Psoas muscle (tissue), 8 donors: ENCODE measurements around the gene SGCD. TPM values are rescaled to one million over a fixed set of nuclear protein-coding genes. Genes with fewer than 3 reads are reported as not detected.

Experiments used
- ATAC-seq, 4 donors: fragments of 200-7000 bp; cut with Tn5 transposase; one replicate each; pipeline ENCODE4 v1.9.1; 2020; ENCODE audit warnings: moderate library complexity in 3 of 4, mild to moderate bottlenecking in 2 of 4
- DNase-seq, 2 donors: peaks; one replicate each; pipeline ENCODE4 v3.0.0-alpha.2; 2020
- H3K27ac ChIP-seq: fragments of 200-600 bp; one replicate; pipeline ENCODE4 v1.8.0; 2022
- H3K27me3 ChIP-seq, 3 donors: fragments of 200-600 bp in 1 of 3; one replicate each; pipeline versions ENCODE4 v1.6.1 to v1.8.0; 2013 to 2022; ENCODE audit warnings: low read length in 2 of 3, mild to moderate bottlenecking in 2 of 3, moderate library complexity in 1 of 3; ENCODE audit not compliant: insufficient read depth in 3 of 3
- H3K36me3 ChIP-seq, 2 donors: fragments of 200-600 bp in 1 of 2; one replicate each; pipeline versions ENCODE4 v1.6.1 to v1.8.0; 2013 to 2022; ENCODE audit warnings: low read depth in 1 of 2, mild to moderate bottlenecking in 1 of 2, moderate library complexity in 1 of 2; ENCODE audit not compliant: insufficient read depth in 1 of 2
- H3K4me1 ChIP-seq: fragments of 200-600 bp; one replicate; pipeline ENCODE4 v1.8.0; 2022
- H3K4me3 ChIP-seq: fragments of 200-600 bp; one replicate; pipeline ENCODE4 v1.8.0; 2022; ENCODE audit warnings: mild to moderate bottlenecking
- H3K9me3 ChIP-seq: fragments of 200-600 bp; one replicate; pipeline ENCODE4 v1.8.0; 2022
- WGBS, 3 donors: extraction: QIAGEN DNeasy Blood & Tissue Kit; methylation state at CpG; one replicate each; pipeline versions ENCODE4 v1.1.6 to v1.1.7; 2013; 5-methylcytosine and 5-hydroxymethylcytosine counted together
- intact Hi-C, 2 donors: fragments of 100-400 bp; cut with DNase I; formaldehyde crosslinking; loops; one replicate each; pipeline versions ENCODE4 v1.11.0 to v1.14.2; 2022
- polyA plus RNA-seq, 3 donors: library from polyadenylated mRNA; stranded (reverse); fragments of 200-250 nt; gene quantifications; one replicate each; pipeline ENCODE4 v1.2.3, GENCODE V29; 2013
- total RNA-seq, 4 donors: library from RNA; stranded (reverse); fragmentation: NEBNext Ultra II Directional in 2 of 4; extraction: Animal tissue kit (Norgen Biotek cat#: 25700) in 2 of 4; gene quantifications; one replicate each; pipeline versions ENCODE4 v1.2.1 to v1.2.4, GENCODE V29; 2021 to 2023
- TF ChIP-seq, protein P1 (sequence below): fragments of 200-600 bp; IDR thresholded peaks from one replicate; pipeline ENCODE4 v1.8.0; 2022; ENCODE audit warnings: antibody characterized with exemption
- donor health status: healthy with polysubstance abuse.
- donor health status: DM: no; HTN: no; CAD: no; lungs with moderate emphysema.
- donor health status: Bipolar disorder and iron deficiency.
- donor health status: healthy.
- donor health status: DM: yes; HTN: yes; CAD: no.
- donor health status: DM: no; HTN: no; CAD: no.
- donor health status: DM: no; HTN: no; CAD: no.
- donor health status: DM: yes; HTN: yes; CAD: no.

The SGCD gene
- total and polyA plus RNA-seq, 7 donors: 13.2 to 51.5 (median 33.2) TPM

GRCh38 chr5:156350256-156350655 is 23.3 kb downstream of the SGCD start:
- ATAC-seq (no peak), DNase-seq (no peak)
- WGBS, 3 donors: 60 to 83% (median 62%) methylated on average over 2 of the region's 2 CpGs
- Histone ChIP-seq H3K4me3 (no peak overlapping the region), H3K4me1 (peaks cover 13% of the 10 kb centered on the region), H3K27me3 (no peaks in the 10 kb centered on the region), H3K27ac (no peak overlapping the region), H3K9me3 (no peaks in the 10 kb centered on the region), H3K36me3 (peaks cover 0 to 30% of the 10 kb centered on the region in 2 donors)
- intact Hi-C loops: loop anchor here in 1 of 2 donors (10.0 kb wide), 1 partner anchor 125 kb away; no protein-coding TSS in a partner anchor
- TF ChIP-seq, protein P1, sequence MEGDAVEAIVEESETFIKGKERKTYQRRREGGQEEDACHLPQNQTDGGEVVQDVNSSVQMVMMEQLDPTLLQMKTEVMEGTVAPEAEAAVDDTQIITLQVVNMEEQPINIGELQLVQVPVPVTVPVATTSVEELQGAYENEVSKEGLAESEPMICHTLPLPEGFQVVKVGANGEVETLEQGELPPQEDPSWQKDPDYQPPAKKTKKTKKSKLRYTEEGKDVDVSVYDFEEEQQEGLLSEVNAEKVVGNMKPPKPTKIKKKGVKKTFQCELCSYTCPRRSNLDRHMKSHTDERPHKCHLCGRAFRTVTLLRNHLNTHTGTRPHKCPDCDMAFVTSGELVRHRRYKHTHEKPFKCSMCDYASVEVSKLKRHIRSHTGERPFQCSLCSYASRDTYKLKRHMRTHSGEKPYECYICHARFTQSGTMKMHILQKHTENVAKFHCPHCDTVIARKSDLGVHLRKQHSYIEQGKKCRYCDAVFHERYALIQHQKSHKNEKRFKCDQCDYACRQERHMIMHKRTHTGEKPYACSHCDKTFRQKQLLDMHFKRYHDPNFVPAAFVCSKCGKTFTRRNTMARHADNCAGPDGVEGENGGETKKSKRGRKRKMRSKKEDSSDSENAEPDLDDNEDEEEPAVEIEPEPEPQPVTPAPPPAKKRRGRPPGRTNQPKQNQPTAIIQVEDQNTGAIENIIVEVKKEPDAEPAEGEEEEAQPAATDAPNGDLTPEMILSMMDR: no peak

- no peaks in the 10 kb centered on the region for H3K9me3 ChIP-seq
- H3K27me3 ChIP-seq: no peaks in the 10 kb centered on the region
- intact Hi-C loops: loop anchor here in 1 of 2 donors (10.0 kb wide), 1 partner anchor 123 kb away; no protein-coding TSS in a partner anchor
- no peak for ATAC-seq
- TF ChIP-seq, protein P1: no peak
- 70 to 79% (median 77%) methylated on average over 4 of the region's 4 CpGs for WGBS, 3 donors
- peaks cover 13% of the 10 kb centered on the region for H3K4me1 ChIP-seq
- H3K27ac ChIP-seq: no peak overlapping the region
- DNase-seq: no peak
- no peak overlapping the region for H3K4me3 ChIP-seq
- peaks cover 0 to 19% of the 10 kb centered on the region in 2 donors for H3K36me3 ChIP-seq
Observed at GRCh38 chr5:156351423-156351822, 24.5 kb downstream of the SGCD start.

DNA sequence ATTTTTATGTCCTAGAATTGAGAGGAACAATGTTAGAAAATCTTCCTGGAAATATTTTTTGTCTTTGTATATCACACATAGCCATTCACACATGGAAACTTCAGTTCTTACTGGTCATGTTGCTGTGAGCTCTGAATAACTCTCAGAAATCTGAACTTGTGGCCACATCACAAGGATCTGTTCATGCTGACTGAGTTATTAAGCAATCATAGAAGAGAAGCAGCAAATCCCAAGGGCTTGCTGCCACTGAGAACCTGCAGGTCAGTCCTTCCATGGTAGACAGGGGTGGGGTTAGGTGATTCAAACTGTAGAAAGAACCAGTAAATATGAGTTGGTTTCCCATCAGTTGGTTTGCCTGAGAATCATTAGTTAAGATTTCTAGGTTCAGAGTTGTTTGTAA is 27.6 kb downstream of the SGCD start:
- no peaks in the 10 kb centered on the region for H3K27me3 ChIP-seq
- TF ChIP-seq, protein P1: no peak
- H3K27ac ChIP-seq: peak overlapping the region; percentile 61
- ATAC-seq: peak; percentile 83 to 91 (median 86)
- H3K4me3 ChIP-seq: no peak overlapping the region
- no peaks in the 10 kb centered on the region for H3K36me3 ChIP-seq
- DNase-seq: no peak
- H3K9me3 ChIP-seq: no peaks in the 10 kb centered on the region
- peaks cover 28% of the 10 kb centered on the region for H3K4me1 ChIP-seq
- intact Hi-C loops: loop anchor here in 1 of 2 donors (10.0 kb wide), 1 partner anchor 120 kb away; no protein-coding TSS in a partner anchor

GRCh38 chr5:156356238-156356637 is 29.3 kb downstream of the SGCD start:
- Histone ChIP-seq H3K36me3 (no peaks in the 10 kb centered on the region), H3K27me3 (no peaks in the 10 kb centered on the region), H3K4me1 (peaks cover 28% of the 10 kb centered on the region), H3K9me3 (no peaks in the 10 kb centered on the region), H3K27ac (peak overlapping the region; percentile 6), H3K4me3 (no peak overlapping the region)
- TF ChIP-seq, protein P1: no peak
- WGBS, 3 donors: 59 to 68% (median 61%) methylated on average over 2 of the region's 2 CpGs
- intact Hi-C loops: loop anchor here in 1 of 2 donors (10.0 kb wide), 1 partner anchor 119 kb away; no protein-coding TSS in a partner anchor
- no peak for DNase-seq
- ATAC-seq: peak in 1 of 4 donors; percentile 13

GRCh38 chr5:156359476-156359875 is 32.5 kb downstream of the SGCD start:
- intact Hi-C loops: loop anchor here in 1 of 2 donors (10.0 kb wide), 1 partner anchor 115 kb away; no protein-coding TSS in a partner anchor
- H3K36me3 ChIP-seq: peaks cover 0 to 6% of the 10 kb centered on the region in 2 donors
- WGBS, 3 donors: 27 to 48% (median 39%) methylated on average over 1 of the region's 1 CpG
- DNase-seq (no peak), ATAC-seq (peak; percentile 54 to 87 (median 70))
- TF ChIP-seq, protein P1: no peak
- peaks cover 19% of the 10 kb centered on the region for H3K4me1 ChIP-seq
- H3K27ac ChIP-seq: peak overlapping the region; percentile 24
- no peak overlapping the region for H3K4me3 ChIP-seq
- no peaks in the 10 kb centered on the region for H3K9me3 ChIP-seq
- no peaks in the 10 kb centered on the region for H3K27me3 ChIP-seq
